H1 (cell line): Measurements from ENCODE around the gene ORC3. TPM values are rescaled to one million over a fixed set of nuclear protein-coding genes. Genes with fewer than 3 reads are reported as not detected.
A peak's percentile ranks its signal among the peaks of the same experiment; 100 is the strongest.

ENCODE experiments used
- CTCF ChIA-PET: fragments of 300-600 bp; sonication (Branson Sonifier 250); formaldehyde crosslinking; loops from one replicate; lab custom pipeline; 2021; ENCODE audit not compliant: partially characterized antibody; lab: Charles Lee
- POLR2A ChIA-PET: fragments of 300-600 bp; sonication (Branson Sonifier 250); formaldehyde crosslinking; loops from one replicate; lab custom pipeline; 2021; ENCODE audit warnings: inconsistent platforms; ENCODE audit not compliant: partially characterized antibody; lab: Charles Lee
- DNase-seq, 2 experiments: peaks; one replicate each; pipeline versions ENCODE4 v3.0.0 to v3.0.0-alpha.2; 2010 to 2022; ENCODE audit warnings: low spot score in 2 of 2, low read depth in 1 of 2, mixed read lengths in 1 of 2
- FAIRE-seq: peaks from 2 replicates; lab custom pipeline; 2011; peaks lifted over from hg19 to GRCh38; lab: Jason Lieb, UNC
- H2AFZ ChIP-seq: 2 replicates; pipeline ENCODE4 v1.8.1; 2012; ENCODE audit warnings: low read length, inconsistent platforms
- H2AK5ac ChIP-seq: 2 replicates; pipeline ENCODE4 v1.6.1; 2013; ENCODE audit warnings: low read depth, low read length
- H2BK120ac ChIP-seq: replicated peaks from 2 replicates; pipeline ENCODE3; 2013; ENCODE audit warnings: low read depth, low read length, inconsistent platforms
- H2BK12ac ChIP-seq: 2 replicates; pipeline ENCODE4 v1.6.1; 2013; ENCODE audit warnings: low read depth, low read length
- H2BK15ac ChIP-seq: 2 replicates; pipeline ENCODE4 v1.6.1; 2013; ENCODE audit warnings: low read length
- H2BK20ac ChIP-seq: 2 replicates; pipeline ENCODE4 v1.6.1; 2013; ENCODE audit warnings: low read length
- H2BK5ac ChIP-seq: 2 replicates; pipeline ENCODE4 v1.6.1; 2013; ENCODE audit warnings: low read depth, low read length
- H3K14ac ChIP-seq: 2 replicates; pipeline ENCODE4 v1.6.1; 2013; ENCODE audit warnings: inconsistent platforms; ENCODE audit not compliant: insufficient read length
- H3K18ac ChIP-seq: 2 replicates; pipeline ENCODE4 v1.6.1; 2013; ENCODE audit warnings: low read length; ENCODE audit errors: extremely low read depth
- H3K23ac ChIP-seq: 2 replicates; pipeline ENCODE4 v1.6.1; 2013; ENCODE audit warnings: inconsistent platforms; ENCODE audit not compliant: insufficient read length
- H3K23me2 ChIP-seq: 2 replicates; pipeline ENCODE4 v1.6.1; 2013; ENCODE audit warnings: low read depth, low read length
- H3K27ac ChIP-seq: 2 replicates; pipeline ENCODE4 v1.6.1; 2011; ENCODE audit warnings: low read depth, low read length, inconsistent platforms
- H3K27me3 ChIP-seq, 4 experiments: replicated peaks in 1 of 4; 1 replicate in 1 of 4; 2 replicates in 3 of 4; pipeline versions ENCODE4 v1.6.1 to v1.8.1; 2011 to 2013; ENCODE audit warnings: low read length in 3 of 4, mild to moderate bottlenecking in 3 of 4, inconsistent platforms in 2 of 4, mixed read lengths in 2 of 4, moderate library complexity in 1 of 4; ENCODE audit not compliant: control insufficient read depth in 3 of 4, insufficient read depth in 3 of 4; ENCODE audit errors: extremely low read depth in 1 of 4
- H3K36me3 ChIP-seq, 4 experiments: 2 replicates each; pipeline versions ENCODE4 v1.6.1 to v1.8.1; 2011 to 2013; ENCODE audit warnings: mild to moderate bottlenecking in 4 of 4, low read length in 3 of 4, moderate library complexity in 2 of 4, control low read depth in 1 of 4, inconsistent platforms in 1 of 4; ENCODE audit not compliant: insufficient read depth in 4 of 4, control insufficient read depth in 2 of 4
- H3K4ac ChIP-seq: replicated peaks from 2 replicates; pipeline ENCODE3; 2013; ENCODE audit warnings: low read length, low read depth, mixed read lengths, inconsistent platforms; ENCODE audit not compliant: insufficient read length
- H3K4me1 ChIP-seq, 4 experiments: replicated peaks in 1 of 4; 1 replicate in 1 of 4; 2 replicates in 3 of 4; pipeline versions ENCODE4 v1.6.1 to v1.8.1; 2011 to 2013; ENCODE audit warnings: low read length in 3 of 4, inconsistent platforms in 2 of 4, mixed read lengths in 1 of 4; ENCODE audit not compliant: insufficient read depth in 4 of 4, control insufficient read depth in 3 of 4
- H3K4me2 ChIP-seq, 2 experiments: 2 replicates each; pipeline versions ENCODE4 v1.6.1 to v1.8.1; 2011 to 2013; ENCODE audit warnings: low read depth in 2 of 2, low read length in 2 of 2, control low read depth in 1 of 2, inconsistent platforms in 1 of 2, mild to moderate bottlenecking in 1 of 2; ENCODE audit not compliant: insufficient read depth in 1 of 2
- H3K4me3 ChIP-seq, 4 experiments: fragments of 200-600, 300-600 bp in 1 of 4; sonication (generic), shearing (Covaris generic), sonication (Bioruptor Twin) in 1 of 4; 2 replicates each; pipeline versions ENCODE4 v1.5.1 to v1.8.1; 2011 to 2016; ENCODE audit warnings: low read length in 4 of 4, low read depth in 3 of 4, control low read depth in 2 of 4, inconsistent platforms in 2 of 4, mild to moderate bottlenecking in 2 of 4, mixed read lengths in 1 of 4, moderate library complexity in 1 of 4; ENCODE audit not compliant: insufficient read depth in 2 of 4; ENCODE audit errors: extremely low read depth in 1 of 4
- H3K56ac ChIP-seq: replicated peaks from 2 replicates; pipeline ENCODE3; 2013; ENCODE audit warnings: low read depth, mild to moderate bottlenecking, mixed read lengths, low read length, inconsistent platforms; ENCODE audit not compliant: insufficient read length
- H3K79me1 ChIP-seq: 2 replicates; pipeline ENCODE4 v1.6.1; 2013; ENCODE audit warnings: low read depth, low read length, control low read depth
- H3K79me2 ChIP-seq, 2 experiments: 2 replicates each; pipeline versions ENCODE4 v1.6.1 to v1.8.1; 2012 to 2013; ENCODE audit warnings: low read length in 2 of 2, mild to moderate bottlenecking in 2 of 2, inconsistent platforms in 1 of 2; ENCODE audit not compliant: insufficient read depth in 2 of 2, control insufficient read depth in 1 of 2
- H3K9ac ChIP-seq, 4 experiments: replicated peaks in 1 of 4; 1 replicate in 1 of 4; 2 replicates in 3 of 4; pipeline versions ENCODE4 v1.6.1 to v1.8.1; 2011 to 2013; ENCODE audit warnings: low read depth in 3 of 4, low read length in 3 of 4, control low read depth in 2 of 4, mild to moderate bottlenecking in 2 of 4, moderate library complexity in 2 of 4, inconsistent platforms in 1 of 4; ENCODE audit errors: extremely low read depth in 1 of 4
- H3K9me3 ChIP-seq, 2 experiments: 2 replicates each; pipeline versions ENCODE4 v1.6.1 to v1.8.1; 2012 to 2013; ENCODE audit warnings: mild to moderate bottlenecking in 2 of 2, moderate library complexity in 2 of 2, control low read depth in 1 of 2, inconsistent platforms in 1 of 2, low read depth in 1 of 2, low read length in 1 of 2, mixed read lengths in 1 of 2; ENCODE audit not compliant: insufficient read depth in 2 of 2
- H4K20me1 ChIP-seq, 2 experiments: replicated peaks in 1 of 2; 2 replicates each; pipeline versions ENCODE3 to v1.8.1; 2011 to 2013; ENCODE audit warnings: inconsistent platforms in 2 of 2, low read length in 2 of 2, mild to moderate bottlenecking in 1 of 2; ENCODE audit not compliant: insufficient read depth in 2 of 2, control insufficient read depth in 1 of 2
- H4K5ac ChIP-seq: 2 replicates; pipeline ENCODE4 v1.6.1; 2013; ENCODE audit warnings: low read length, low read depth, mixed read lengths, inconsistent platforms; ENCODE audit not compliant: insufficient read length
- H4K8ac ChIP-seq: 2 replicates; pipeline ENCODE4 v1.8.0; 2013; ENCODE audit warnings: mild to moderate bottlenecking, moderate library complexity, low read length, inconsistent platforms; ENCODE audit not compliant: insufficient read depth; ENCODE audit errors: extremely low read depth
- H4K91ac ChIP-seq: replicated peaks from 2 replicates; pipeline ENCODE3; 2013; ENCODE audit warnings: low read length, mixed read lengths, inconsistent platforms; ENCODE audit not compliant: insufficient read length
- RAD21 ChIP-seq, 2 experiments: IDR thresholded peaks in 1 of 2; conservative IDR thresholded peaks in 1 of 2; 2 replicates each; pipeline ENCODE4 v1.6.1; 2011; ENCODE audit warnings: low read depth in 2 of 2, low read length in 2 of 2, improper control_type of control experiment in 1 of 2, inconsistent platforms in 1 of 2, mild to moderate bottlenecking in 1 of 2, moderate library complexity in 1 of 2
- SP1 ChIP-seq: IDR thresholded peaks from 2 replicates; pipeline ENCODE4 v1.6.1; 2011; ENCODE audit warnings: low read depth, low read length
- SRF ChIP-seq: IDR thresholded peaks from 2 replicates; pipeline ENCODE4 v1.6.1; 2011; ENCODE audit warnings: mild to moderate bottlenecking, low read depth, low read length, moderate library complexity
- TAF1 ChIP-seq: IDR thresholded peaks from 2 replicates; pipeline ENCODE4 v1.6.1; 2011; ENCODE audit warnings: mild to moderate bottlenecking, low read depth, low read length
- TAF7 ChIP-seq: optimal IDR thresholded peaks from 2 replicates; pipeline ENCODE3; 2011; ENCODE audit warnings: low read depth, mild to moderate bottlenecking, inconsistent platforms, low read length, moderate library complexity, borderline replicate concordance
- WGBS, 2 experiments: shearing (Covaris generic) in 1 of 2; methylation state at CpG; one replicate each; pipeline versions ENCODE4 v1.1.6 to v1.1.7; 2013 to 2015; ENCODE audit warnings: low lambda C conversion rate in 2 of 2, mixed read lengths in 2 of 2, inconsistent platforms in 1 of 2, low coverage in 1 of 2, missing lambda C conversion rate in 1 of 2; ENCODE audit not compliant: insufficient replicate concordance in 2 of 2, insufficient coverage in 1 of 2, insufficient read length in 1 of 2; ENCODE audit errors: extremely low coverage in 1 of 2, missing lambda C conversion rate in 1 of 2; 5-methylcytosine and 5-hydroxymethylcytosine counted together
- long read RNA-seq, 2 experiments: library from RNA in 1 of 2; library from capped mRNA in 1 of 2; stranded (forward); transcript quantifications; one replicate each; pipeline ENCODE4 v2.0.0, GENCODE V29; 2021; ENCODE audit warnings: inconsistent platforms in 1 of 2
- polyA minus RNA-seq, 3 experiments: library from RNA; depleted of rRNA, polyadenylated mRNA; stranded (reverse); fragments of >200 nt; gene quantifications; 1 replicate in 2 of 3; 2 replicates in 1 of 3; pipeline ENCODE4 v1.2.3, GENCODE V29; 2011
- polyA plus RNA-seq, 7 experiments: library from polyadenylated mRNA; depleted of rRNA in 3 of 7; stranded (reverse) in 5 of 7; unstranded in 2 of 7; fragments of >200 nt in 5 of 7; fragments of 200-250 nt in 2 of 7; gene quantifications; 1 replicate in 5 of 7; 2 replicates in 1 of 7; 4 replicates in 1 of 7; pipeline versions ENCODE4 v1.2.1 to v1.2.3, GENCODE V29; 2011 to 2013; ENCODE audit warnings: missing spikeins in 2 of 7, mixed read lengths in 2 of 7
- total RNA-seq: library from RNA; stranded (reverse); fragmentation: NEBNext Ultra II Directional; extraction: Animal tissue kit (Norgen Biotek cat#: 25700); gene quantifications from 2 replicates; pipeline ENCODE4 v1.2.1, GENCODE V29; 2021
- TF ChIP-seq, protein P1 (sequence below): IDR thresholded peaks from 2 replicates; pipeline ENCODE4 v1.6.1; 2011; ENCODE audit warnings: low read length, improper control_type of control experiment

Gene ORC3
- 54.4 and 60.9 TPM in 2 replicates for total RNA-seq
- 18.1 and 35.9 TPM in 2 replicates for polyA plus RNA-seq (2011; rRNA removed)
- polyA plus RNA-seq (2011; cell fraction: cytosol; rRNA removed): 38.0 TPM
- polyA plus RNA-seq (2011; cell fraction: nucleus; rRNA removed): 20.2 TPM
- 30.9 to 46.6 TPM (median 34.8 TPM) in 4 replicates for polyA plus RNA-seq (2012, experiment 1 of 2)
- 12.3 TPM for polyA plus RNA-seq (2012, experiment 2 of 2)
- polyA plus RNA-seq (2013, experiment 1 of 2): 49.5 TPM
- 45.9 TPM for polyA plus RNA-seq (2013, experiment 2 of 2)
- polyA minus RNA-seq (2011; rRNA and poly(A)+ RNA removed): 47.1 and 67.3 TPM in 2 replicates
- polyA minus RNA-seq (2011; cell fraction: cytosol; rRNA and poly(A)+ RNA removed): 26.3 TPM
- polyA minus RNA-seq (2011; cell fraction: nucleus; rRNA and poly(A)+ RNA removed): 64.7 TPM
- long read RNA-seq, experiment 1, transcript ORC3-201 (20 exons, 2,501 nt): minor isoform, 6 of 64 reads
- long read RNA-seq, experiment 1, transcript ORC3-202 (20 exons, 2,512 nt): major isoform, 12 of 64 reads
- long read RNA-seq, experiment 1, partial matches to known transcripts: 33 of 64 reads
- long read RNA-seq, experiment 1, other reads (novel, unspliced or antisense): 11 of 64 reads
- long read RNA-seq, experiment 2, transcript ORC3-202 (20 exons, 2,512 nt): major isoform, 15 of 50 reads
- long read RNA-seq, experiment 2, transcript ORC3-201 (20 exons, 2,501 nt): minor isoform, 13 of 50 reads
- long read RNA-seq, experiment 2, partial matches to known transcripts: 5 of 50 reads
- long read RNA-seq, experiment 2, other reads (novel, unspliced or antisense): 16 of 50 reads

DNA sequence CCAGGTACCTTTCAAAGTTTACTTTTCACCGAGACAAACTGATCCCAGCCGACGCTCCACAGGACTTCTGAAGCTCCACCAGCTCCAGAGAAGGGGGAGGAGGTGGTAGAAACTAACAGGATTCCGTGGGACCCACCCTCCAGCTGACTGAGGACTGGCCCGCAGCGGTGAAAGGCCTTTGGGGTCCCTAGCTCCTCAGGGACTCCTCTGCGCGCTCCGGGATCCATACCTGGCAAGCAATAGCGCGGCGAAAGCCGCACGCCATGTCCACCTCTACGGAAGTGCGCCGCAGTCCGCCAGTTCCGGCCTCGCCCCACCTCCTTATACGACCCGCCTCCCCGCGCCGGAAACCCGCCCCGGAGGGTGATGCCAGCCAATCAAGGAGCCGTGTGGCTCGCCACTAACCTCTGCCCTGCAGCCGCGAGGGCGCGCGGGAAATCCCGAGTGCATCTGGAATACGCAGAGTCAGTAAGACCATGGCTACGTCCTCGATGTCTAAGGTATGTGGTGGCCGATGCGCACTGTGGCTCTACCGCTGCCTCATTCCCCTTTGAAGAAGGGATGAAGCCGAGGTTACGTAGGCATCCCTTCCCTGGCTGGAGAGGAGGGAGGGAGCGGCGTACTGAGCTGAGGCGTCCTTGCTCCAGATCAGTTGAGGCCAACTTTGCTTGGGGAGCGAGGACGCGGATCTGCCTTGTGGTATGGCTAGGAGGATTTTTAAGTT is at the start of gene ORC3, which contains the start of gene RARS2:
TSS of gene ORC3 (plus strand) at position 443 of the 724 bp plus-strand sequence. CDS start at position 477, 34 bp downstream.
TSS of gene RARS2 (minus strand) at position 295 of the 724 bp plus-strand sequence. CDS start at position 265, 30 bp downstream.
- Histone ChIP-seq H3K4ac (peak within 1 kb of the TSS; percentile 55), H4K8ac (peak within 1 kb of the TSS; percentile 94; the same call in 1 of the 2 replicates), H3K4me1 (peaks cover 0 to 3% (median 1%) of the 10 kb centered on the region in 4 experiments; a peak in 2 of 7 replicates), H2BK20ac (0 out of 2 replicates have a peak within 1 kb of the TSS, but pooled peaks have one; percentile 9), H4K91ac (peak within 1 kb of the TSS; percentile 94), H3K18ac (peak within 1 kb of the TSS; percentile 99), H2AFZ (peak within 1 kb of the TSS; percentile 83), H3K14ac (peak within 1 kb of the TSS; percentile 67), H4K5ac (peak within 1 kb of the TSS; percentile 98), H3K9me3 (no peaks in the 10 kb centered on the region), H4K20me1 (no peaks in the 10 kb centered on the region), H3K56ac (peak within 1 kb of the TSS; percentile 63), H2BK12ac (peak within 1 kb of the TSS; percentile 89), H3K23me2 (peaks cover 14% of the 10 kb centered on the region), H3K36me3 (peaks cover 0 to 18% (median 4%) of the 10 kb centered on the region in 4 experiments; a peak in 4 of 8 replicates), H3K79me2 (peaks cover 37 to 92% of the 10 kb centered on the region in 2 experiments), H3K4me3 (peak within 1 kb of the TSS; percentile 90 to 100 (median 98)), H2BK5ac (peak within 1 kb of the TSS; percentile 99), H3K4me2 (peak within 1 kb of the TSS; percentile 63 to 91), H3K9ac (peak within 1 kb of the TSS; percentile 92 to 100 (median 99)), H3K27ac (peak within 1 kb of the TSS; percentile 94), H3K23ac (no peak within 1 kb of the TSS), H2BK120ac (peak within 1 kb of the TSS; percentile 50), H3K79me1 (no peaks in the 10 kb centered on the region; the same call in 1 of the 2 replicates), H2AK5ac (peak within 1 kb of the TSS; percentile 79; the same call in 1 of the 2 replicates), H2BK15ac (peak within 1 kb of the TSS; percentile 89), H3K27me3 (no peaks in the 10 kb centered on the region)
- CTCF ChIA-PET: interaction anchor here (0.5 kb wide), 1 partner anchor 40 kb away, joined by 4 read pairs; no protein-coding TSS in a partner anchor
- 1% methylated on average over 42 of the region's 49 CpGs; no CpG with 5 or more reads in 1 of the 2 experiments for WGBS, 2 experiments
- no peak for FAIRE-seq
- POLR2A ChIA-PET: interaction anchor here (0.7 to 4.1 kb wide), 16 partner anchors 8 to 181 kb away, joined by 3 to 30 read pairs (median 4); partner anchors contain the start of gene AKIRIN2
- peak; percentile 82 to 96 for DNase-seq
- no peak for TF ChIP-seq RAD21 (IDR thresholded peaks at IDR 0.05 in 1 of 2, conservative IDR thresholded peaks at IDR 0.05 in 1 of 2; ENCODE audit: low read depth in 2 of 2, low read length in 2 of 2)
- TF ChIP-seq TAF1: peak; percentile 93
- TF ChIP-seq SP1: no peak; the same call in 1 of the 2 replicates
- TF ChIP-seq TAF7: peak; percentile 72
- TF ChIP-seq SRF: no peak
- TF ChIP-seq, protein P1, sequence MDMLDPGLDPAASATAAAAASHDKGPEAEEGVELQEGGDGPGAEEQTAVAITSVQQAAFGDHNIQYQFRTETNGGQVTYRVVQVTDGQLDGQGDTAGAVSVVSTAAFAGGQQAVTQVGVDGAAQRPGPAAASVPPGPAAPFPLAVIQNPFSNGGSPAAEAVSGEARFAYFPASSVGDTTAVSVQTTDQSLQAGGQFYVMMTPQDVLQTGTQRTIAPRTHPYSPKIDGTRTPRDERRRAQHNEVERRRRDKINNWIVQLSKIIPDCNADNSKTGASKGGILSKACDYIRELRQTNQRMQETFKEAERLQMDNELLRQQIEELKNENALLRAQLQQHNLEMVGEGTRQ: no peak
